Mesothelial cell of epicardium (in vitro differentiated cells): ENCODE data around the gene KDM8. TPM values are rescaled to one million over a fixed set of nuclear protein-coding genes. Genes with fewer than 3 reads are reported as not detected.

ENCODE experiments used
- DNase-seq, 2 experiments: peaks; one replicate each; pipeline ENCODE4 v3.0.0; 2021; ENCODE audit warnings: low spot score in 2 of 2; ENCODE audit not compliant: unreplicated experiment in 2 of 2
- H3K27ac Mint-ChIP-seq: 2 replicates; pipeline ENCODE4 v1.8.0; 2021; ENCODE audit warnings: mixed read lengths
- H3K27me3 Mint-ChIP-seq: 2 replicates; pipeline ENCODE4 v1.8.0; 2021; ENCODE audit warnings: low read depth, mixed read lengths
- H3K36me3 Mint-ChIP-seq: 2 replicates; pipeline ENCODE4 v1.8.0; 2021; ENCODE audit warnings: mixed read lengths
- H3K4me1 Mint-ChIP-seq: 2 replicates; pipeline ENCODE4 v1.8.0; 2021; ENCODE audit warnings: mixed read lengths
- H3K4me3 Mint-ChIP-seq: 2 replicates; pipeline ENCODE4 v1.8.0; 2021; ENCODE audit warnings: mild to moderate bottlenecking, moderate library complexity, mixed read lengths
- H3K9me3 Mint-ChIP-seq: 2 replicates; pipeline ENCODE4 v1.8.0; 2021; ENCODE audit warnings: mixed read lengths
- CTCF ChIP-seq: fragments of 200-600 bp; sonication (generic); IDR thresholded peaks from one replicate; pipeline ENCODE4 v1.5.0; 2021; ENCODE audit warnings: antibody characterized with exemption; ENCODE audit not compliant: unreplicated experiment
- total RNA-seq: library from RNA; stranded (reverse); gene quantifications from 3 replicates; pipeline ENCODE4 v1.2.1, GENCODE V29; 2021

KDM8 gene
- total RNA-seq, 1 donor from 2014 or later, result 11.8 TPM

GRCh38 chr16:27235938-27236245 lies 32.6 kb downstream of the KDM8 start:
- H3K4me3 Mint-ChIP-seq, result no peak overlapping the region
- TF ChIP-seq CTCF, result no peak
- DNase-seq, result no peak
- H3K27ac Mint-ChIP-seq, result peak overlapping the region; percentile 43
- H3K4me1 Mint-ChIP-seq, result peaks cover 37% of the 10 kb centered on the region
- H3K9me3 Mint-ChIP-seq, result no peaks in the 10 kb centered on the region
- no peaks in the 10 kb centered on the region for H3K36me3 Mint-ChIP-seq
- H3K27me3 Mint-ChIP-seq, result no peaks in the 10 kb centered on the region

- peak overlapping the region; percentile 77 for H3K27ac Mint-ChIP-seq
- H3K4me3 Mint-ChIP-seq, result no peak overlapping the region
- no peaks in the 10 kb centered on the region for H3K36me3 Mint-ChIP-seq
- H3K4me1 Mint-ChIP-seq, result peaks cover 39% of the 10 kb centered on the region
- TF ChIP-seq CTCF, result no peak
- no peaks in the 10 kb centered on the region for H3K27me3 Mint-ChIP-seq
- H3K9me3 Mint-ChIP-seq, result no peaks in the 10 kb centered on the region
- no peak for DNase-seq
Measured at GRCh38 chr16:27236635-27237218, 33.4 kb downstream of the KDM8 start.

GRCh38 chr16:27237219-27238015 lies 34.1 kb downstream of the KDM8 start:
- TF ChIP-seq CTCF, result no peak
- no peak for DNase-seq
- H3K27me3 Mint-ChIP-seq, result no peaks in the 10 kb centered on the region
- H3K4me3 Mint-ChIP-seq, result no peak overlapping the region
- peaks cover 42% of the 10 kb centered on the region for H3K4me1 Mint-ChIP-seq
- peak overlapping the region; percentile 86 for H3K27ac Mint-ChIP-seq
- no peaks in the 10 kb centered on the region for H3K9me3 Mint-ChIP-seq
- no peaks in the 10 kb centered on the region for H3K36me3 Mint-ChIP-seq

GRCh38 chr16:27238016-27238587 lies 34.8 kb downstream of the KDM8 start:
- Mint-ChIP-seq H3K27ac (peak overlapping the region; percentile 86), H3K36me3 (no peaks in the 10 kb centered on the region), H3K9me3 (no peaks in the 10 kb centered on the region), H3K4me1 (peaks cover 42% of the 10 kb centered on the region), H3K27me3 (no peaks in the 10 kb centered on the region), H3K4me3 (no peak overlapping the region)
- no peak for DNase-seq
- no peak for TF ChIP-seq CTCF

GRCh38 chr16:27238591-27238990 lies 35.3 kb downstream of the KDM8 start:
- peaks cover 44% of the 10 kb centered on the region for H3K4me1 Mint-ChIP-seq
- H3K4me3 Mint-ChIP-seq, result no peak overlapping the region
- DNase-seq, result no peak
- peak overlapping the region; percentile 86 for H3K27ac Mint-ChIP-seq
- H3K36me3 Mint-ChIP-seq, result no peaks in the 10 kb centered on the region
- no peaks in the 10 kb centered on the region for H3K9me3 Mint-ChIP-seq
- TF ChIP-seq CTCF, result no peak
- H3K27me3 Mint-ChIP-seq, result no peaks in the 10 kb centered on the region
